HepG2 (cell line): ENCODE data around the gene GART. TPM values are rescaled to one million over a fixed set of nuclear protein-coding genes. Genes with fewer than 3 reads are reported as not detected.

Experiments used
- ARNT2 ChIP-seq: sonication (generic); formaldehyde crosslinking; IDR thresholded peaks from 2 replicates; pipeline ENCODE4 v1.8.0; 2022; ENCODE audit warnings: mild to moderate bottlenecking, low read depth, missing genetic modification reagents, moderate library complexity
- CHCHD3 ChIP-seq: sonication (generic); formaldehyde crosslinking; IDR thresholded peaks from 2 replicates; pipeline ENCODE4 v1.8.0; 2022; ENCODE audit warnings: mild to moderate bottlenecking, missing genetic modification reagents, moderate library complexity
- EP300 ChIP-seq, 3 experiments: sonication (generic) in 1 of 3; formaldehyde crosslinking in 1 of 3; IDR thresholded peaks; 2 replicates each; pipeline versions ENCODE4 v1.5.1 to v1.6.1; 2011 to 2020; ENCODE audit warnings: low read depth in 2 of 3, low read length in 2 of 3, borderline replicate concordance in 1 of 3, improper control_type of control experiment in 1 of 3, mild to moderate bottlenecking in 1 of 3, missing genetic modification reagents in 1 of 3, moderate library complexity in 1 of 3
- EZH2 ChIP-seq: conservative IDR thresholded peaks from 2 replicates; pipeline ENCODE4 v1.6.1; 2012; ENCODE audit warnings: mild to moderate bottlenecking, low read depth, low read length, moderate library complexity
- FOSL2 ChIP-seq: sonication (generic); formaldehyde crosslinking; IDR thresholded peaks from 2 replicates; pipeline ENCODE4 v1.4.0; 2020; ENCODE audit warnings: missing genetic modification reagents
- JARID2 ChIP-seq: sonication (generic); formaldehyde crosslinking; IDR thresholded peaks from 2 replicates; pipeline ENCODE4 v1.8.1; 2023; ENCODE audit warnings: missing genetic modification reagents, inconsistent platforms; ENCODE audit not compliant: insufficient replicate concordance
- NFATC3 ChIP-seq: sonication (generic); formaldehyde crosslinking; IDR thresholded peaks from 2 replicates; pipeline ENCODE4 v1.5.1; 2020; ENCODE audit warnings: mild to moderate bottlenecking, missing genetic modification reagents
- NRL ChIP-seq: sonication (generic); formaldehyde crosslinking; IDR thresholded peaks from 2 replicates; pipeline ENCODE4 v1.5.0; 2020; ENCODE audit warnings: missing genetic modification reagents, mild to moderate bottlenecking, moderate library complexity, borderline replicate concordance
- POLR2A ChIP-seq, 2 experiments: IDR thresholded peaks; 2 replicates each; pipeline ENCODE4 v1.6.1; 2011; ENCODE audit warnings: low read depth in 2 of 2, low read length in 2 of 2, mild to moderate bottlenecking in 1 of 2, moderate library complexity in 1 of 2; ENCODE audit not compliant: insufficient read depth in 1 of 2
- ZNF564 ChIP-seq: sonication (generic); formaldehyde crosslinking; IDR thresholded peaks from 2 replicates; pipeline ENCODE4 v1.8.1; 2023; ENCODE audit warnings: mild to moderate bottlenecking, missing genetic modification reagents
- ZNF615 ChIP-seq: sonication (generic); formaldehyde crosslinking; IDR thresholded peaks from 2 replicates; pipeline ENCODE4 v1.5.0; 2020; ENCODE audit warnings: mild to moderate bottlenecking, missing genetic modification reagents, borderline replicate concordance
- ZNF660 ChIP-seq: sonication (generic); formaldehyde crosslinking; IDR thresholded peaks from 2 replicates; pipeline ENCODE4 v1.5.1; 2020; ENCODE audit warnings: mild to moderate bottlenecking, low read depth, missing genetic modification reagents, borderline replicate concordance
- ZNF670 ChIP-seq: sonication (generic); formaldehyde crosslinking; IDR thresholded peaks from 2 replicates; pipeline ENCODE4 v1.8.0; 2022; ENCODE audit warnings: mild to moderate bottlenecking, missing genetic modification reagents, borderline replicate concordance
- ZSCAN25 ChIP-seq: sonication (generic); formaldehyde crosslinking; IDR thresholded peaks from 2 replicates; pipeline ENCODE4 v1.8.0; 2022; ENCODE audit warnings: mild to moderate bottlenecking, missing genetic modification reagents
- ZSCAN30 ChIP-seq: sonication (generic); formaldehyde crosslinking; IDR thresholded peaks from 2 replicates; pipeline ENCODE4 v1.5.0; 2020; ENCODE audit warnings: mild to moderate bottlenecking, missing genetic modification reagents
- polyA plus RNA-seq, 8 experiments: library from polyadenylated mRNA; depleted of rRNA in 3 of 8; stranded (reverse) in 7 of 8; unstranded in 1 of 8; fragments of >200 nt; fragmentation: Illumina TruSeq in 4 of 8; extraction: Trizol in 4 of 8; gene quantifications; 2 replicates each; pipeline versions ENCODE4 v1.2.1 to v1.2.3, GENCODE V29; 2011 to 2016; ENCODE audit warnings: low read depth in 4 of 8, missing spikeins in 1 of 8, mixed read lengths in 1 of 8; ENCODE audit not compliant: insufficient read depth in 1 of 8
- total RNA-seq, 5 experiments: library from RNA; depleted of rRNA; stranded (reverse); fragments of >200 nt; fragmentation: Illumina TruSeq; extraction: Trizol; gene quantifications; 2 replicates each; pipeline ENCODE4 v1.2.3, GENCODE V29; 2016; ENCODE audit warnings: low read depth in 1 of 5
- TF ChIP-seq, protein P1 (sequence below): sonication (generic); formaldehyde crosslinking; IDR thresholded peaks from 2 replicates; pipeline ENCODE4 v1.5.1; 2020; ENCODE audit warnings: mild to moderate bottlenecking, missing genetic modification reagents
- TF ChIP-seq, protein P2 (sequence below): sonication (generic); formaldehyde crosslinking; IDR thresholded peaks from 2 replicates; pipeline ENCODE4 v1.9.0; 2022; ENCODE audit warnings: missing genetic modification reagents, mild to moderate bottlenecking, borderline replicate concordance
- TF ChIP-seq, protein P3 (sequence below): sonication (generic); formaldehyde crosslinking; conservative IDR thresholded peaks from 2 replicates; pipeline ENCODE4 v1.8.0; 2022; ENCODE audit warnings: mild to moderate bottlenecking, moderate library complexity, missing genetic modification reagents
- TF ChIP-seq, protein P4 (sequence below): IDR thresholded peaks from 2 replicates; pipeline ENCODE4 v1.6.1; 2016; ENCODE audit warnings: mild to moderate bottlenecking

The GART gene
- total and polyA plus RNA-seq, 2 of the 13 experiments (the other 11 are each of a cell fraction or from before 2014, with no cell fraction given): 17.9 to 109 TPM

DNA sequence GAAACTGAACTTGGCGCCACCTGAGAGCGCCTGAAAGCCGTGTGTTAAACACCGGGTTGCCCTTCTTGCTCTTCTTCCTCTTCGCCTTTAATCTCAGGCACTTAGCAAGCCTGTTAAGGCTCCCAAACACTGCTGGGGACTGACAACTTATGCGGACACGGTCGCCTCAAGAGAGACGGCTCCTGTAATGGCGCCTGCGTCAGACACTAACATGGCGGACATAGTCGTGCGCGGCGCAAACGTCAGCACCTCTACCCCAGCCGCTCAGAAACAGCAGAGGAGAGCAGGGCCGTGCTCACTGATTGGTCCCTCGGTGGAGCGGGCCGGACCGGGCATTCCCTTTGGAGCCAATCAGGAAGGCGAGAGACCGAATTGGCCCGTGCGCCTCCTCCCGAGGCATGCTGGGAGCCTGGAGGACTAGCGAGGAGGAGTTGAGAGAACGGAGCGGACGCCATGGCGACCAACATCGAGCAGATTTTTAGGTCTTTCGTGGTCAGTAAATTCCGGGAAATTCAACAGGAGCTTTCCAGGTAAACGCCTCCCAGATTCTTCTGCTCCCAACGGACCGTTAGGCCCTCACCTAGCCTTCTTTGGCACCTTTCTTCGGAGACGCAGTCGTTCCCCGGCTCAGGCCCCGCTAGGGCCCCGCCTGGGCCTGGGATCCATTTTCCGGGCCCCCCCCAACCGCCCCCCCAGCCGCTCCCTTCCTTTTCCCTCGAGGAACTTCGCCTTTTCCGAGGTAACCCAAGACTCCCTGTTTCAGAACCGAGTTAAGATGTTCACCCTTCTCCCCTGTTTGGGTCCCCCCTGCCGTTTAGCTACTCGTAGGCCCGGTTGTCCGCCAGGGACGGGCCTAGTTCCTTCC, 955 bp upstream of the GART start, which contains the start of gene SON (continued):
- TF ChIP-seq, protein P1, sequence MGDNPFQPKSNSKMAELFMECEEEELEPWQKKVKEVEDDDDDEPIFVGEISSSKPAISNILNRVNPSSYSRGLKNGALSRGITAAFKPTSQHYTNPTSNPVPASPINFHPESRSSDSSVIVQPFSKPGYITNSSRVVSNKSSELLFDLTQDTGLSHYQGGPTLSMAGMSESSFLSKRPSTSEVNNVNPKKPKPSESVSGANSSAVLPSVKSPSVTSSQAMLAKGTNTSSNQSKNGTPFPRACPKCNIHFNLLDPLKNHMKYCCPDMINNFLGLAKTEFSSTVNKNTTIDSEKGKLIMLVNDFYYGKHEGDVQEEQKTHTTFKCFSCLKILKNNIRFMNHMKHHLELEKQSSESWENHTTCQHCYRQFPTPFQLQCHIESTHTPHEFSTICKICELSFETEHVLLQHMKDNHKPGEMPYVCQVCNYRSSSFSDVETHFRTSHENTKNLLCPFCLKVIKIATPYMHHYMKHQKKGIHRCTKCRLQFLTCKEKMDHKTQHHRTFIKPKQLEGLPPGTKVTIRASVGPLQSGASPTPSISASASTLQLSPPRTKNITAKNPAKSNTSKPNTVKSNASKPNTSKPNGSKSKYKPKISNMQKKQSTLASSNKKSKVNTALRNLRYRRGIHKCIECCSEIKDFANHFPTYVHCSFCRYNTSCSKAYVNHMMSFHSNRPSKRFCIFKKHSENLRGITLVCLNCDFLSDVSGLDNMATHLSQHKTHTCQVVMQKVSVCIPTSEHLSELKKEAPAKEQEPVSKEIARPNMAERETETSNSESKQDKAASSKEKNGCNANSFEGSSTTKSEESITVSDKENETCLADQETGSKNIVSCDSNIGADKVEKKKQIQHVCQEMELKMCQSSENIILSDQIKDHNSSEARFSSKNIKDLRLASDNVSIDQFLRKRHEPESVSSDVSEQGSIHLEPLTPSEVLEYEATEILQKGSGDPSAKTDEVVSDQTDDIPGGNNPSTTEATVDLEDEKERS (CRISPR knock-in tag): peak; percentile 58; the same call in 1 of the 2 replicates
- TF ChIP-seq, protein P2, sequence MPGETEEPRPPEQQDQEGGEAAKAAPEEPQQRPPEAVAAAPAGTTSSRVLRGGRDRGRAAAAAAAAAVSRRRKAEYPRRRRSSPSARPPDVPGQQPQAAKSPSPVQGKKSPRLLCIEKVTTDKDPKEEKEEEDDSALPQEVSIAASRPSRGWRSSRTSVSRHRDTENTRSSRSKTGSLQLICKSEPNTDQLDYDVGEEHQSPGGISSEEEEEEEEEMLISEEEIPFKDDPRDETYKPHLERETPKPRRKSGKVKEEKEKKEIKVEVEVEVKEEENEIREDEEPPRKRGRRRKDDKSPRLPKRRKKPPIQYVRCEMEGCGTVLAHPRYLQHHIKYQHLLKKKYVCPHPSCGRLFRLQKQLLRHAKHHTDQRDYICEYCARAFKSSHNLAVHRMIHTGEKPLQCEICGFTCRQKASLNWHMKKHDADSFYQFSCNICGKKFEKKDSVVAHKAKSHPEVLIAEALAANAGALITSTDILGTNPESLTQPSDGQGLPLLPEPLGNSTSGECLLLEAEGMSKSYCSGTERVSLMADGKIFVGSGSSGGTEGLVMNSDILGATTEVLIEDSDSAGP: peak; percentile 65; the same call in 1 of the 2 replicates
- TF ChIP-seq ZNF564: 0 out of 2 replicates have a peak, but pooled peaks have one; percentile 16
- no peak for TF ChIP-seq EZH2
- 0 out of 2 replicates have a peak, but pooled peaks have one; percentile 54 for TF ChIP-seq ZNF670 (CRISPR knock-in tag)
- TF ChIP-seq POLR2A (IDR thresholded peaks at IDR 0.05; ENCODE audit: insufficient read depth in 1 of 2, low read depth in 2 of 2, low read length in 2 of 2): peak; percentile 88 to 97
- no peak for TF ChIP-seq JARID2 (CRISPR knock-in tag)
- TF ChIP-seq ZSCAN30 (CRISPR knock-in tag): no peak
- 0 out of 2 replicates have a peak, but pooled peaks have one; percentile 8 for TF ChIP-seq FOSL2 (CRISPR knock-in tag)
- TF ChIP-seq ZSCAN25 (CRISPR knock-in tag): peak; percentile 68; the same call in 1 of the 2 replicates
- no peak for TF ChIP-seq ZNF660 (CRISPR knock-in tag)
- TF ChIP-seq EP300 (IDR thresholded peaks at IDR 0.05; ENCODE audit: low read depth in 2 of 2, low read length in 2 of 2): no peak
- 0 out of 2 replicates have a peak, but pooled peaks have one; percentile 13 for TF ChIP-seq EP300 (CRISPR knock-in tag; IDR thresholded peaks at IDR 0.05; ENCODE audit: borderline replicate concordance)
- 0 out of 2 replicates have a peak, but pooled peaks have one; percentile 37 for TF ChIP-seq ARNT2
- TF ChIP-seq, protein P3, sequence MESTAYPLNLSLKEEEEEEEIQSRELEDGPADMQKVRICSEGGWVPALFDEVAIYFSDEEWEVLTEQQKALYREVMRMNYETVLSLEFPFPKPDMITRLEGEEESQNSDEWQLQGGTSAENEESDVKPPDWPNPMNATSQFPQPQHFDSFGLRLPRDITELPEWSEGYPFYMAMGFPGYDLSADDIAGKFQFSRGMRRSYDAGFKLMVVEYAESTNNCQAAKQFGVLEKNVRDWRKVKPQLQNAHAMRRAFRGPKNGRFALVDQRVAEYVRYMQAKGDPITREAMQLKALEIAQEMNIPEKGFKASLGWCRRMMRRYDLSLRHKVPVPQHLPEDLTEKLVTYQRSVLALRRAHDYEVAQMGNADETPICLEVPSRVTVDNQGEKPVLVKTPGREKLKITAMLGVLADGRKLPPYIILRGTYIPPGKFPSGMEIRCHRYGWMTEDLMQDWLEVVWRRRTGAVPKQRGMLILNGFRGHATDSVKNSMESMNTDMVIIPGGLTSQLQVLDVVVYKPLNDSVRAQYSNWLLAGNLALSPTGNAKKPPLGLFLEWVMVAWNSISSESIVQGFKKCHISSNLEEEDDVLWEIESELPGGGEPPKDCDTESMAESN (CRISPR knock-in tag): peak; percentile 67
- peak; percentile 12; the same call in 1 of the 2 replicates for TF ChIP-seq CHCHD3 (CRISPR knock-in tag)
- TF ChIP-seq ZNF615 (CRISPR knock-in tag): no peak
- TF ChIP-seq, protein P4, sequence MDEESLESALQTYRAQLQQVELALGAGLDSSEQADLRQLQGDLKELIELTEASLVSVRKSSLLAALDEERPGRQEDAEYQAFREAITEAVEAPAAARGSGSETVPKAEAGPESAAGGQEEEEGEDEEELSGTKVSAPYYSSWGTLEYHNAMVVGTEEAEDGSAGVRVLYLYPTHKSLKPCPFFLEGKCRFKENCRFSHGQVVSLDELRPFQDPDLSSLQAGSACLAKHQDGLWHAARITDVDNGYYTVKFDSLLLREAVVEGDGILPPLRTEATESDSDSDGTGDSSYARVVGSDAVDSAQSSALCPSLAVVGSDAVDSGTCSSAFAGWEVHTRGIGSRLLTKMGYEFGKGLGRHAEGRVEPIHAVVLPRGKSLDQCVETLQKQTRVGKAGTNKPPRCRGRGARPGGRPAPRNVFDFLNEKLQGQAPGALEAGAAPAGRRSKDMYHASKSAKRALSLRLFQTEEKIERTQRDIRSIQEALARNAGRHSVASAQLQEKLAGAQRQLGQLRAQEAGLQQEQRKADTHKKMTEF (CRISPR knock-in tag): peak; percentile 44; the same call in 1 of the 2 replicates
- TF ChIP-seq NRL (CRISPR knock-in tag): 0 out of 2 replicates have a peak, but pooled peaks have one; percentile 11
- TF ChIP-seq NFATC3 (CRISPR knock-in tag): 0 out of 2 replicates have a peak, but pooled peaks have one; percentile 52
